Brain pericyte (primary cell): ENCODE results near the gene PRM1.

Experiments
- DNase-seq: peaks from one replicate; pipeline ENCODE4 v3.0.0-alpha.2; 2012; ENCODE audit warnings: low read depth, low spot score

The PRM1 gene

GRCh38 chr16:11280616-11281522 is at the start of gene PRM1:
PRM1 (minus strand) TSS chr16:11281330; CDS start chr16:11281238, 92 bp downstream.
- DNase-seq, result no peak

GRCh38 chr16:11330526-11331237 is 49.6 kb upstream of the PRM1 start:
- DNase-seq, result no peak

- DNase-seq, result no peak
Measured at GRCh38 chr16:11329891-11330290, 48.8 kb upstream of the PRM1 start.

GRCh38 chr16:11329071-11329491 is 48.0 kb upstream of the PRM1 start:
- DNase-seq, result no peak

- peak; percentile 53 for DNase-seq
Measured at GRCh38 chr16:11328172-11329070, 47.3 kb upstream of the PRM1 start.

- no peak for DNase-seq
Measured at GRCh38 chr16:11327277-11328171, 46.4 kb upstream of the PRM1 start.

GRCh38 chr16:11326737-11327276 is 45.7 kb upstream of the PRM1 start:
- no peak for DNase-seq

GRCh38 chr16:11326084-11326736 is 45.1 kb upstream of the PRM1 start:
- DNase-seq, result no peak

- DNase-seq, result no peak
Measured at GRCh38 chr16:11325404-11326083, 44.4 kb upstream of the PRM1 start.

GRCh38 chr16:11323551-11324336 is 42.6 kb upstream of the PRM1 start:
- no peak for DNase-seq

- DNase-seq, result no peak
Measured at GRCh38 chr16:11322823-11323222, 41.7 kb upstream of the PRM1 start.

GRCh38 chr16:11321662-11322061 is 40.5 kb upstream of the PRM1 start:
- DNase-seq, result no peak

- no peak for DNase-seq
Measured at GRCh38 chr16:11320170-11320569, 39.0 kb upstream of the PRM1 start.

- DNase-seq, result no peak
Measured at GRCh38 chr16:11319529-11320146, 38.5 kb upstream of the PRM1 start.

- no peak for DNase-seq
Measured at GRCh38 chr16:11318817-11319216, 37.7 kb upstream of the PRM1 start.

- DNase-seq, result no peak
Measured at GRCh38 chr16:11316331-11317015, 35.3 kb upstream of the PRM1 start.

- no peak for DNase-seq
Measured at GRCh38 chr16:11315510-11315909, 34.4 kb upstream of the PRM1 start.
